Stomach (tissue), 19 donors: ENCODE measurements around the gene CCDC47. TPM values are rescaled to one million over a fixed set of nuclear protein-coding genes. Genes with fewer than 3 reads are reported as not detected.

Experiments
- DNase-seq, 2 donors: peaks; one replicate each; pipeline versions ENCODE4 v3.0.0 to v3.0.0-alpha.2; 2013 to 2019
- H3K27ac ChIP-seq, 5 donors: fragments of 200-600 bp in 4 of 5; sonication (generic) in 4 of 5; one replicate each; pipeline ENCODE4 v1.5.1; 2013 to 2019; ENCODE audit warnings: mild to moderate bottlenecking in 1 of 5, moderate library complexity in 1 of 5
- H3K27me3 ChIP-seq, 3 donors: fragments of 200-600 bp; sonication (generic); one replicate each; pipeline ENCODE4 v1.5.1; 2017 to 2019; ENCODE audit warnings: mixed run types in 1 of 3
- H3K36me3 ChIP-seq, 4 donors: fragments of 200-600 bp; sonication (generic); 1 replicate in 3 of 4; 2 replicates in 1 of 4; pipeline ENCODE4 v1.5.1; 2016 to 2019
- H3K4me1 ChIP-seq, 4 donors: fragments of 200-600 bp; sonication (generic); one replicate each; pipeline ENCODE4 v1.5.1; 2016 to 2019
- H3K4me3 ChIP-seq, 4 donors: fragments of 200-600 bp; sonication (generic) in 3 of 4; one replicate each; pipeline ENCODE4 v1.5.1; 2016 to 2019; ENCODE audit warnings: mild to moderate bottlenecking in 1 of 4
- H3K9me3 ChIP-seq, 4 donors: fragments of 200-600 bp; sonication (generic); one replicate each; pipeline ENCODE4 v1.5.1; 2016 to 2019
- CTCF ChIP-seq, 7 experiments: fragments of 450-650 bp in 4 of 7; fragments of 200-600 bp in 3 of 7; sonication (generic) in 3 of 7; IDR thresholded peaks; one replicate each; pipeline ENCODE4 v1.5.1; 2016 to 2019; ENCODE audit warnings: antibody characterized with exemption in 7 of 7, control low read depth in 2 of 7, mild to moderate bottlenecking in 1 of 7
- EP300 ChIP-seq: sonication (generic); formaldehyde crosslinking; IDR thresholded peaks from one replicate; pipeline ENCODE4 v1.6.1; 2017; ENCODE audit warnings: antibody characterized with exemption
- POLR2A ChIP-seq, 4 donors: fragments of 450-650 bp; IDR thresholded peaks; one replicate each; pipeline ENCODE4 v1.6.1; 2016; ENCODE audit warnings: antibody characterized with exemption in 4 of 4, control low read depth in 2 of 4, mild to moderate bottlenecking in 1 of 4, moderate library complexity in 1 of 4
- POLR2AphosphoS5 ChIP-seq, 3 donors: sonication (generic); formaldehyde crosslinking; IDR thresholded peaks; one replicate each; pipeline ENCODE4 v1.6.1; 2016; ENCODE audit warnings: antibody characterized with exemption in 3 of 3
- WGBS, 5 donors: extraction: QIAGEN DNeasy Blood & Tissue Kit in 3 of 5; methylation state at CpG; one replicate each; pipeline versions ENCODE4 v1.1.5 to v1.1.7; 2013 to 2018; 5-methylcytosine and 5-hydroxymethylcytosine counted together
- intact Hi-C: fragments of 100-400 bp; cut with DNase I; formaldehyde crosslinking; loops from one replicate; pipeline ENCODE4 v1.15.1; 2023; ENCODE audit warnings: low total_unique reads
- long read RNA-seq, 10 donors: transcript quantifications; one replicate each; lab custom pipeline, GENCODE V29; 2026
- polyA plus RNA-seq, 3 donors: library from polyadenylated mRNA; stranded (reverse); fragments of 200-250 nt; gene quantifications; one replicate each; pipeline ENCODE4 v1.2.3, GENCODE V29; 2013
- total RNA-seq, 5 donors: library from RNA; depleted of rRNA; stranded (reverse); fragments of >200 nt; gene quantifications; one replicate each; pipeline versions ENCODE4 v1.1.0 to v1.2.3, GENCODE V29; 2014 to 2016
- donor health status: healthy with polysubstance abuse.
- donor health status: Bipolar disorder and iron deficiency.
- donor health status: healthy.

CCDC47 gene
- total RNA-seq (100 to 1,000 TPM in 2 of 5 donors, 10 to 100 TPM in 3; 38.8 to 139 (median 69.4) TPM), polyA plus RNA-seq (10 to 100 TPM; 11.5 to 34.6 (median 18.5) TPM)
- long read RNA-seq, donor 1, transcript CCDC47-201 (13 exons, 3,466 nt) = major isoform, 9 of 39 reads
- long read RNA-seq, donor 1, partial matches to known transcripts = 27 of 39 reads
- long read RNA-seq, donor 1, other reads (novel, unspliced or antisense) = 0 of 39 reads
- long read RNA-seq, donor 2, transcript CCDC47-206 (2 exons, 588 nt) = minor isoform, 5 of 31 reads
- long read RNA-seq, donor 2, transcript CCDC47-201 (13 exons, 3,466 nt) = major isoform, 24 of 31 reads
- long read RNA-seq, donor 2, partial matches to known transcripts = 0 of 31 reads
- long read RNA-seq, donor 2, other reads (novel, unspliced or antisense) = 0 of 31 reads
- long read RNA-seq, donor 3, transcript CCDC47-201 (13 exons, 3,466 nt) = major isoform, 14 of 14 reads
- long read RNA-seq, donor 3, partial matches to known transcripts = 0 of 14 reads
- long read RNA-seq, donor 3, other reads (novel, unspliced or antisense) = 0 of 14 reads
- long read RNA-seq, donor 4, transcript CCDC47-201 (13 exons, 3,466 nt) = major isoform, 5 of 6 reads
- long read RNA-seq, donor 4, partial matches to known transcripts = 0 of 6 reads
- long read RNA-seq, donor 4, other reads (novel, unspliced or antisense) = 0 of 6 reads
- long read RNA-seq, donor 5, transcript CCDC47-201 (13 exons, 3,466 nt) = major isoform, 15 of 18 reads
- long read RNA-seq, donor 5, partial matches to known transcripts = 0 of 18 reads
- long read RNA-seq, donor 5, other reads (novel, unspliced or antisense) = 0 of 18 reads
- long read RNA-seq, donor 6, transcript CCDC47-201 (13 exons, 3,466 nt) = major isoform, 47 of 73 reads
- long read RNA-seq, donor 6, transcript CCDC47-204 (12 exons, 1,719 nt) = minor isoform, 8 of 73 reads
- long read RNA-seq, donor 6, partial matches to known transcripts = 16 of 73 reads
- long read RNA-seq, donor 6, other reads (novel, unspliced or antisense) = 0 of 73 reads
- long read RNA-seq, donor 7, transcript CCDC47-201 (13 exons, 3,466 nt) = major isoform, 22 of 26 reads
- long read RNA-seq, donor 7, partial matches to known transcripts = 0 of 26 reads
- long read RNA-seq, donor 7, other reads (novel, unspliced or antisense) = 0 of 26 reads
- long read RNA-seq, donor 8, transcript CCDC47-201 (13 exons, 3,466 nt) = major isoform, 19 of 25 reads
- long read RNA-seq, donor 8, partial matches to known transcripts = 0 of 25 reads
- long read RNA-seq, donor 8, other reads (novel, unspliced or antisense) = 0 of 25 reads
- long read RNA-seq, donor 9, transcript CCDC47-201 (13 exons, 3,466 nt) = major isoform, 10 of 32 reads
- long read RNA-seq, donor 9, partial matches to known transcripts = 18 of 32 reads
- long read RNA-seq, donor 9, other reads (novel, unspliced or antisense) = 0 of 32 reads
- long read RNA-seq, donor 10, transcript CCDC47-201 (13 exons, 3,466 nt) = major isoform, 8 of 8 reads
- long read RNA-seq, donor 10, partial matches to known transcripts = 0 of 8 reads
- long read RNA-seq, donor 10, other reads (novel, unspliced or antisense) = 0 of 8 reads

GRCh38 chr17:63773272-63774140 lies at the start of gene CCDC47:
TSS of gene CCDC47 (minus strand) at chr17:63773597. CDS start at chr17:63766175, 7,422 bp downstream.
- H3K4me3 ChIP-seq = peak within 1 kb of the TSS; percentile 69 to 98 (median 93)
- no peaks in the 10 kb centered on the region for H3K27me3 ChIP-seq
- TF ChIP-seq POLR2AphosphoS5 (IDR thresholded peaks at IDR 0.05) (peak; percentile 98 to 99 (median 99)), EP300 (peak; percentile 45), CTCF (IDR thresholded peaks at IDR 0.05) (no peak), POLR2A (IDR thresholded peaks at IDR 0.05) (peak in 2 of 4 donors; percentile 92)
- WGBS, 5 donors = 0% methylated on average over 28 to 74 of the region's 74 CpGs
- peaks cover 5 to 23% (median 20%) of the 10 kb centered on the region in 4 donors for H3K36me3 ChIP-seq
- peak; percentile 99 to 100 for DNase-seq
- H3K27ac ChIP-seq = peak within 1 kb of the TSS; percentile 96 to 99 (median 98)
- no peaks in the 10 kb centered on the region for H3K9me3 ChIP-seq
- peaks cover 39 to 81% (median 58%) of the 10 kb centered on the region in 4 donors for H3K4me1 ChIP-seq
- intact Hi-C loops = no loop called here

GRCh38 chr17:63822537-63822936 lies 49.1 kb upstream of the CCDC47 start:
- no peaks in the 10 kb centered on the region for H3K27me3 ChIP-seq
- DNase-seq = no peak
- TF ChIP-seq EP300 = no peak
- no peak for TF ChIP-seq CTCF (IDR thresholded peaks at IDR 0.05)
- no peak for TF ChIP-seq POLR2A (IDR thresholded peaks at IDR 0.05)
- TF ChIP-seq POLR2AphosphoS5 (IDR thresholded peaks at IDR 0.05) = no peak
- peaks cover 15 to 28% (median 21%) of the 10 kb centered on the region in 4 donors for H3K4me1 ChIP-seq
- H3K4me3 ChIP-seq = no peak overlapping the region
- intact Hi-C loops = no loop called here
- H3K36me3 ChIP-seq = peaks cover 78 to 84% (median 82%) of the 10 kb centered on the region in 4 donors
- H3K27ac ChIP-seq = no peak overlapping the region
- H3K9me3 ChIP-seq = no peaks in the 10 kb centered on the region

- TF ChIP-seq POLR2AphosphoS5 (IDR thresholded peaks at IDR 0.05) (no peak), EP300 (no peak), CTCF (IDR thresholded peaks at IDR 0.05) (no peak), POLR2A (IDR thresholded peaks at IDR 0.05) (no peak)
- Histone ChIP-seq H3K27me3 (no peaks in the 10 kb centered on the region), H3K9me3 (no peaks in the 10 kb centered on the region), H3K27ac (no peak overlapping the region), H3K4me3 (no peak overlapping the region), H3K36me3 (peaks cover 85 to 91% (median 89%) of the 10 kb centered on the region in 4 donors), H3K4me1 (peaks cover 15 to 28% (median 21%) of the 10 kb centered on the region in 4 donors)
- intact Hi-C loops = no loop called here
- no peak for DNase-seq
- WGBS, 5 donors = 72 to 85% (median 79%) methylated on average over 6 of the region's 6 CpGs
Measured at GRCh38 chr17:63821804-63822203, 48.4 kb upstream of the CCDC47 start.
